ENCODE data around the gene RORC. TPM values are rescaled to one million over a fixed set of nuclear protein-coding genes. Genes with fewer than 3 reads are reported as not detected.
A peak's percentile ranks its signal among the peaks of the same experiment; 100 is the strongest.

Gene RORC
- total RNA-seq, 5 donors from 2014 or later (not counting 1 experiment from before 2014, with no cell fraction given), result 1.5 to 11.6 (median 7.6) TPM

- ChIA-PET POLR2A (no interaction called here), CTCF (no interaction called here)
- ATAC-seq (replicated peaks in 1 of 4) (no peak), DNase-seq (no peak)
- Histone ChIP-seq H3K27ac (ENCODE audit: low read length) (no peak overlapping the region), H3K27me3 (replicated peaks in 1 of 2; ENCODE audit: control insufficient read depth in 2 of 2, extremely low read depth in 1 of 2, insufficient read depth in 2 of 2, low read length in 1 of 2) (peaks cover 0 to 16% of the 10 kb centered on the region in 2 experiments), H3K4me1 (ENCODE audit: control insufficient read depth in 1 of 2, extremely low read depth in 1 of 2, insufficient read depth in 2 of 2, low read length in 2 of 2) (peaks cover 0 to 11% of the 10 kb centered on the region in 2 experiments), H3K36me3 (ENCODE audit: control insufficient read depth in 2 of 2, extremely low read depth in 1 of 2, insufficient read depth in 1 of 2, low read length in 1 of 2) (no peaks in the 10 kb centered on the region), H3K9me3 (no peaks in the 10 kb centered on the region), H3K4me3 (ENCODE audit: control insufficient read depth in 1 of 2, extremely low read depth in 1 of 2, low read length in 1 of 2) (no peak overlapping the region)
- H3K4me3 Mint-ChIP-seq, result no peak overlapping the region
- peak overlapping the region in 1 of 2 donors; percentile 7 for H3K27ac Mint-ChIP-seq
- peaks cover 11 to 12% (median 12%) of the 10 kb centered on the region in 3 donors for H3K4me1 Mint-ChIP-seq
- H3K9me3 Mint-ChIP-seq, result no peaks in the 10 kb centered on the region
- H3K27me3 Mint-ChIP-seq, result peaks cover 0 to 6% of the 10 kb centered on the region in 2 donors
- H3K36me3 Mint-ChIP-seq, result peaks cover 5% of the 10 kb centered on the region
These were observed 28.4 kb downstream of the RORC start for GRCh38 chr1:151803164-151803563.

GRCh38 chr1:151802372-151802771 lies 29.2 kb downstream of the RORC start:
- Histone ChIP-seq H3K36me3 (ENCODE audit: control insufficient read depth in 2 of 2, extremely low read depth in 1 of 2, insufficient read depth in 1 of 2, low read length in 1 of 2) (peaks cover 0 to 2% of the 10 kb centered on the region in 2 donors), H3K27ac (ENCODE audit: low read length) (no peak overlapping the region), H3K4me3 (ENCODE audit: control insufficient read depth in 1 of 2, extremely low read depth in 1 of 2, low read length in 1 of 2) (no peak overlapping the region), H3K4me1 (ENCODE audit: control insufficient read depth in 1 of 2, extremely low read depth in 1 of 2, insufficient read depth in 2 of 2, low read length in 2 of 2) (peaks cover 0 to 11% of the 10 kb centered on the region in 2 experiments), H3K27me3 (replicated peaks in 1 of 2; ENCODE audit: control insufficient read depth in 2 of 2, extremely low read depth in 1 of 2, insufficient read depth in 2 of 2, low read length in 1 of 2) (peaks cover 0 to 16% of the 10 kb centered on the region in 2 experiments), H3K9me3 (no peaks in the 10 kb centered on the region)
- H3K27ac Mint-ChIP-seq, result no peak overlapping the region
- ATAC-seq (replicated peaks in 1 of 4) (no peak), DNase-seq (no peak)
- H3K27me3 Mint-ChIP-seq, result peaks cover 0 to 6% of the 10 kb centered on the region in 2 donors
- H3K4me1 Mint-ChIP-seq, result peaks cover 11 to 12% (median 12%) of the 10 kb centered on the region in 3 donors
- no peaks in the 10 kb centered on the region for H3K9me3 Mint-ChIP-seq
- H3K4me3 Mint-ChIP-seq, result no peak overlapping the region
- CTCF ChIA-PET, result interaction anchor here in 1 of 2 donors (0.6 kb wide), 1 partner anchor 34 kb away, joined by 3 read pairs; no protein-coding TSS in a partner anchor
- WGBS (ENCODE audit: insufficient coverage), result 88% methylated on average over 5 of the region's 5 CpGs
- peaks cover 5% of the 10 kb centered on the region for H3K36me3 Mint-ChIP-seq
- POLR2A ChIA-PET, result no interaction called here

- Mint-ChIP-seq H3K4me1 (peaks cover 11 to 13% (median 12%) of the 10 kb centered on the region in 3 donors), H3K9me3 (no peaks in the 10 kb centered on the region), H3K27ac (no peak overlapping the region), H3K27me3 (peaks cover 0 to 6% of the 10 kb centered on the region in 2 donors), H3K4me3 (no peak overlapping the region), H3K36me3 (peaks cover 5% of the 10 kb centered on the region)
- Histone ChIP-seq H3K4me1 (ENCODE audit: control insufficient read depth in 1 of 2, extremely low read depth in 1 of 2, insufficient read depth in 2 of 2, low read length in 2 of 2) (peaks cover 0 to 11% of the 10 kb centered on the region in 2 experiments), H3K9me3 (no peaks in the 10 kb centered on the region), H3K36me3 (ENCODE audit: control insufficient read depth in 2 of 2, extremely low read depth in 1 of 2, insufficient read depth in 1 of 2, low read length in 1 of 2) (peaks cover 0 to 3% of the 10 kb centered on the region in 2 donors), H3K4me3 (ENCODE audit: control insufficient read depth in 1 of 2, extremely low read depth in 1 of 2, low read length in 1 of 2) (no peak overlapping the region), H3K27me3 (replicated peaks in 1 of 2; ENCODE audit: control insufficient read depth in 2 of 2, extremely low read depth in 1 of 2, insufficient read depth in 2 of 2, low read length in 1 of 2) (peaks cover 0 to 16% of the 10 kb centered on the region in 2 experiments), H3K27ac (ENCODE audit: low read length) (no peak overlapping the region)
- DNase-seq, result no peak
- ATAC-seq (replicated peaks in 1 of 4), result no peak
- POLR2A ChIA-PET, result no interaction called here
- WGBS (ENCODE audit: insufficient coverage), result 91% methylated on average over 7 of the region's 7 CpGs
- CTCF ChIA-PET, result interaction anchor here (0.5 to 0.6 kb wide), 2 partner anchors 34 to 880 kb away, joined by 3 to 8 read pairs; no protein-coding TSS in a partner anchor
These were observed 29.8 kb downstream of the RORC start for GRCh38 chr1:151801846-151802245.

GRCh38 chr1:151801310-151801820 lies 30.2 kb downstream of the RORC start:
- ChIA-PET CTCF (interaction anchor here in 1 of 2 donors (0.5 kb wide), 1 partner anchor 879 kb away, joined by 8 read pairs; no protein-coding TSS in a partner anchor), POLR2A (no interaction called here)
- H3K9me3 Mint-ChIP-seq, result no peaks in the 10 kb centered on the region
- WGBS (ENCODE audit: insufficient coverage), result 91% methylated on average over 12 of the region's 12 CpGs
- H3K4me3 Mint-ChIP-seq, result no peak overlapping the region
- no peak for DNase-seq
- Histone ChIP-seq H3K9me3 (no peaks in the 10 kb centered on the region), H3K36me3 (ENCODE audit: control insufficient read depth in 2 of 2, extremely low read depth in 1 of 2, insufficient read depth in 1 of 2, low read length in 1 of 2) (peaks cover 0 to 3% of the 10 kb centered on the region in 2 donors), H3K4me3 (ENCODE audit: control insufficient read depth in 1 of 2, extremely low read depth in 1 of 2, low read length in 1 of 2) (no peak overlapping the region), H3K27ac (ENCODE audit: low read length) (no peak overlapping the region), H3K27me3 (replicated peaks in 1 of 2; ENCODE audit: control insufficient read depth in 2 of 2, extremely low read depth in 1 of 2, insufficient read depth in 2 of 2, low read length in 1 of 2) (peaks cover 0 to 16% of the 10 kb centered on the region in 2 experiments), H3K4me1 (ENCODE audit: control insufficient read depth in 1 of 2, extremely low read depth in 1 of 2, insufficient read depth in 2 of 2, low read length in 2 of 2) (peaks cover 0 to 11% of the 10 kb centered on the region in 2 experiments)
- ATAC-seq (replicated peaks in 1 of 4), result no peak
- no peak overlapping the region for H3K27ac Mint-ChIP-seq
- peaks cover 11 to 17% (median 12%) of the 10 kb centered on the region in 3 donors for H3K4me1 Mint-ChIP-seq
- peaks cover 5% of the 10 kb centered on the region for H3K36me3 Mint-ChIP-seq
- H3K27me3 Mint-ChIP-seq, result peaks cover 0 to 6% of the 10 kb centered on the region in 2 donors

GRCh38 chr1:151800830-151801229 lies 30.8 kb downstream of the RORC start:
- Histone ChIP-seq H3K4me1 (ENCODE audit: control insufficient read depth in 1 of 2, extremely low read depth in 1 of 2, insufficient read depth in 2 of 2, low read length in 2 of 2) (peaks cover 0 to 11% of the 10 kb centered on the region in 2 experiments), H3K4me3 (ENCODE audit: control insufficient read depth in 1 of 2, extremely low read depth in 1 of 2, low read length in 1 of 2) (no peak overlapping the region), H3K27ac (ENCODE audit: low read length) (no peak overlapping the region), H3K9me3 (no peaks in the 10 kb centered on the region), H3K36me3 (ENCODE audit: control insufficient read depth in 2 of 2, extremely low read depth in 1 of 2, insufficient read depth in 1 of 2, low read length in 1 of 2) (peaks cover 2 to 3% of the 10 kb centered on the region in 2 donors), H3K27me3 (replicated peaks in 1 of 2; ENCODE audit: control insufficient read depth in 2 of 2, extremely low read depth in 1 of 2, insufficient read depth in 2 of 2, low read length in 1 of 2) (peaks cover 0 to 16% of the 10 kb centered on the region in 2 experiments)
- no peak overlapping the region for H3K4me3 Mint-ChIP-seq
- peaks cover 0 to 6% of the 10 kb centered on the region in 2 donors for H3K27me3 Mint-ChIP-seq
- no peak overlapping the region for H3K27ac Mint-ChIP-seq
- peaks cover 11 to 17% (median 12%) of the 10 kb centered on the region in 3 donors for H3K4me1 Mint-ChIP-seq
- no peak for ATAC-seq (replicated peaks in 1 of 4)
- no peaks in the 10 kb centered on the region for H3K9me3 Mint-ChIP-seq
- CTCF ChIA-PET, result interaction anchor here in 1 of 2 donors (1.0 kb wide), 1 partner anchor 195 kb away, joined by 3 read pairs; no protein-coding TSS in a partner anchor
- no peak for DNase-seq
- WGBS (ENCODE audit: insufficient coverage), result 71% methylated on average over 3 of the region's 8 CpGs
- peaks cover 5% of the 10 kb centered on the region for H3K36me3 Mint-ChIP-seq
- POLR2A ChIA-PET, result no interaction called here

GRCh38 chr1:151799179-151800022 lies 32.2 kb downstream of the RORC start:
- Histone ChIP-seq H3K9me3 (no peaks in the 10 kb centered on the region), H3K27me3 (replicated peaks in 1 of 2; ENCODE audit: control insufficient read depth in 2 of 2, extremely low read depth in 1 of 2, insufficient read depth in 2 of 2, low read length in 1 of 2) (peaks cover 0 to 16% of the 10 kb centered on the region in 2 experiments), H3K27ac (ENCODE audit: low read length) (no peak overlapping the region), H3K4me1 (ENCODE audit: control insufficient read depth in 1 of 2, extremely low read depth in 1 of 2, insufficient read depth in 2 of 2, low read length in 2 of 2) (peaks cover 0 to 11% of the 10 kb centered on the region in 2 experiments), H3K36me3 (ENCODE audit: control insufficient read depth in 2 of 2, extremely low read depth in 1 of 2, insufficient read depth in 1 of 2, low read length in 1 of 2) (peaks cover 2 to 3% of the 10 kb centered on the region in 2 donors), H3K4me3 (ENCODE audit: control insufficient read depth in 1 of 2, extremely low read depth in 1 of 2, low read length in 1 of 2) (no peak overlapping the region)
- DNase-seq (no peak), ATAC-seq (replicated peaks in 1 of 4) (no peak)
- POLR2A ChIA-PET, result interaction anchor here in 1 of 2 donors (0.6 kb wide), 1 partner anchor 230 kb away, joined by 4 read pairs; no protein-coding TSS in a partner anchor
- CTCF ChIA-PET, result no interaction called here
- Mint-ChIP-seq H3K27ac (no peak overlapping the region), H3K9me3 (no peaks in the 10 kb centered on the region), H3K36me3 (peaks cover 6% of the 10 kb centered on the region), H3K4me3 (no peak overlapping the region), H3K27me3 (peaks cover 0 to 6% of the 10 kb centered on the region in 2 donors), H3K4me1 (peaks cover 11 to 17% (median 12%) of the 10 kb centered on the region in 3 donors)
- 88% methylated on average over 6 of the region's 9 CpGs for WGBS (ENCODE audit: insufficient coverage)

Data from T-cell (primary cell).